SK-N-SH (cell line): Measurements from ENCODE around the gene PEX13. TPM values are rescaled to one million over a fixed set of nuclear protein-coding genes. Genes with fewer than 3 reads are reported as not detected.

Experiments
- CTCF ChIA-PET: fragments of 300-600, 350-600 bp; formaldehyde crosslinking; extraction: SDS; loops from one replicate; lab custom pipeline; 2021; lab: Yijun Ruan, JAX
- POLR2A ChIA-PET: fragments of 350-600 bp; sonication (Branson Sonifier 250); formaldehyde crosslinking; extraction: SDS; loops from one replicate; lab custom pipeline; 2020; ENCODE audit warnings: antibody characterized with exemption, inconsistent platforms; lab: Yijun Ruan, JAX
- DNase-seq: peaks from one replicate; pipeline ENCODE4 v3.0.0; 2012
- H2AFZ ChIP-seq: fragments of 200-600 bp; sonication (generic); 2 replicates; pipeline ENCODE4 v1.8.1; 2016; ENCODE audit warnings: antibody characterized with exemption, mild to moderate bottlenecking, low read depth
- H3F3A ChIP-seq: fragments of 200-600 bp; sonication (generic); replicated peaks from 2 replicates; pipeline ENCODE3; 2016; ENCODE audit warnings: antibody characterized with exemption, mild to moderate bottlenecking; ENCODE audit not compliant: insufficient read depth
- H3K27ac ChIP-seq, 2 experiments: fragments of 200-500 bp in 1 of 2; fragments of 200-600 bp in 1 of 2; sonication (Bioruptor generic) in 1 of 2; sonication (generic), shearing (Covaris generic) in 1 of 2; 2 replicates each; pipeline versions ENCODE4 v1.5.1 to v1.6.1; 2014 to 2016; ENCODE audit warnings: low read depth in 2 of 2, inconsistent platforms in 1 of 2, low read length in 1 of 2, mild to moderate bottlenecking in 1 of 2, mixed read lengths in 1 of 2
- H3K27me3 ChIP-seq: fragments of 200-600 bp; sonication (generic), shearing (Covaris generic); 2 replicates; pipeline ENCODE4 v1.6.1; 2016; ENCODE audit warnings: mixed run types; ENCODE audit not compliant: insufficient read depth
- H3K36me3 ChIP-seq, 2 experiments: fragments of 200-500 bp in 1 of 2; fragments of 200-600 bp in 1 of 2; sonication (Bioruptor generic) in 1 of 2; sonication (generic) in 1 of 2; replicated peaks in 1 of 2; 2 replicates each; pipeline versions ENCODE3 to v1.5.1; 2014 to 2016; ENCODE audit warnings: low read length in 1 of 2, mild to moderate bottlenecking in 1 of 2; ENCODE audit not compliant: insufficient read depth in 2 of 2, control insufficient read depth in 1 of 2
- H3K4me1 ChIP-seq, 2 experiments: fragments of 200-500 bp in 1 of 2; fragments of 200-600 bp in 1 of 2; sonication (Bioruptor generic) in 1 of 2; sonication (generic), shearing (Covaris generic) in 1 of 2; 2 replicates each; pipeline versions ENCODE4 v1.5.1 to v1.6.1; 2014 to 2016; ENCODE audit warnings: low read depth in 1 of 2, low read length in 1 of 2, mixed run types in 1 of 2; ENCODE audit not compliant: insufficient read depth in 2 of 2, control insufficient read depth in 1 of 2
- H3K4me2 ChIP-seq: fragments of 200-600 bp; sonication (generic), shearing (Covaris generic); 2 replicates; pipeline ENCODE4 v1.6.1; 2017; ENCODE audit warnings: mixed run types
- H3K4me3 ChIP-seq, 2 experiments: fragments of 200-500 bp in 1 of 2; fragments of 200-600 bp in 1 of 2; sonication (Bioruptor generic) in 1 of 2; sonication (generic), shearing (Covaris generic) in 1 of 2; 2 replicates each; pipeline versions ENCODE4 v1.5.1 to v1.8.1; 2014 to 2016; ENCODE audit warnings: low read depth in 2 of 2, inconsistent platforms in 1 of 2, low read length in 1 of 2, mild to moderate bottlenecking in 1 of 2, mixed read lengths in 1 of 2, moderate library complexity in 1 of 2
- H3K79me2 ChIP-seq: fragments of 200-600 bp; sonication (generic); 2 replicates; pipeline ENCODE4 v1.8.1; 2017; ENCODE audit warnings: mild to moderate bottlenecking; ENCODE audit not compliant: insufficient read depth
- H3K9ac ChIP-seq: fragments of 200-600 bp; sonication (generic); 2 replicates; pipeline ENCODE4 v1.6.1; 2017; ENCODE audit warnings: mixed run types
- H3K9me2 ChIP-seq: fragments of 200-600 bp; sonication (generic); 2 replicates; pipeline ENCODE4 v1.6.1; 2017; ENCODE audit warnings: mixed run types
- H3K9me3 ChIP-seq: fragments of 200-600 bp; sonication (generic); 2 replicates; pipeline ENCODE4 v1.6.1; 2017; ENCODE audit warnings: mixed run types, mild to moderate bottlenecking, moderate library complexity
- H4K20me1 ChIP-seq: fragments of 200-600 bp; sonication (generic); 2 replicates; pipeline ENCODE4 v1.6.1; 2017; ENCODE audit warnings: mild to moderate bottlenecking, mixed run types; ENCODE audit not compliant: insufficient read depth
- CHD2 ChIP-seq: fragments of 150-350 bp; IDR thresholded peaks from 2 replicates; pipeline ENCODE4 v1.6.1; 2018; ENCODE audit warnings: low read length; ENCODE audit not compliant: partially characterized antibody
- EP300 ChIP-seq, 2 experiments: IDR thresholded peaks; 2 replicates each; pipeline versions ENCODE4 v1.4.0 to v1.6.1; 2012; ENCODE audit warnings: borderline replicate concordance in 1 of 2, low read depth in 1 of 2, low read length in 1 of 2
- FOSL2 ChIP-seq: IDR thresholded peaks from 2 replicates; pipeline ENCODE4 v1.4.0; 2012; ENCODE audit warnings: low read depth, mild to moderate bottlenecking, moderate library complexity, borderline replicate concordance
- GABPA ChIP-seq: IDR thresholded peaks from 2 replicates; pipeline ENCODE4 v1.4.0; 2012; ENCODE audit warnings: low read depth, mild to moderate bottlenecking
- NFIC ChIP-seq: IDR thresholded peaks from 2 replicates; pipeline ENCODE4 v1.4.0; 2012; ENCODE audit warnings: borderline replicate concordance
- PBX3 ChIP-seq: IDR thresholded peaks from 2 replicates; pipeline ENCODE4; 2012
- RCOR1 ChIP-seq: fragments of 150-350 bp; IDR thresholded peaks from 2 replicates; pipeline ENCODE4 v1.6.1; 2017; ENCODE audit warnings: antibody characterized with exemption, low read length
- REST ChIP-seq: IDR thresholded peaks from 2 replicates; pipeline ENCODE4 v1.6.1; 2012; ENCODE audit warnings: mild to moderate bottlenecking, low read depth, low read length, moderate library complexity
- TAF1 ChIP-seq: IDR thresholded peaks from 2 replicates; pipeline ENCODE4 v1.6.1; 2012; ENCODE audit warnings: low read depth, mild to moderate bottlenecking, low read length, moderate library complexity, borderline replicate concordance
- TCF12 ChIP-seq: IDR thresholded peaks from 2 replicates; pipeline ENCODE4 v1.4.0; 2012
- YY1 ChIP-seq: IDR thresholded peaks from 2 replicates; pipeline ENCODE4 v1.4.0; 2012; ENCODE audit warnings: low read depth, mild to moderate bottlenecking
- ZBTB33 ChIP-seq: IDR thresholded peaks from 2 replicates; pipeline ENCODE4 v1.4.0; 2012; ENCODE audit warnings: low read depth, borderline replicate concordance
- WGBS: methylation state at CpG from one replicate; pipeline ENCODE4 v1.1.6; 2017; ENCODE audit warnings: low lambda C conversion rate; 5-methylcytosine and 5-hydroxymethylcytosine counted together
- polyA plus RNA-seq, 3 experiments: library from polyadenylated mRNA; depleted of rRNA; stranded (reverse); fragments of >200 nt; gene quantifications; 2 replicates each; pipeline ENCODE4 v1.2.3, GENCODE V29; 2012

Gene PEX13
- polyA plus RNA-seq, 1 of the 3 experiments (the other 2 are of a cell fraction): 10.3 TPM

- Histone ChIP-seq H3K4me3 (no peak overlapping the region), H3K27me3 (no peaks in the 10 kb centered on the region), H3K9me2 (no peaks in the 10 kb centered on the region; the same call in 1 of the 2 replicates), H3K36me3 (peaks cover 31 to 41% of the 10 kb centered on the region in 2 experiments), H3K9ac (no peak overlapping the region), H3K4me2 (no peak overlapping the region), H3K9me3 (no peaks in the 10 kb centered on the region; the same call in 1 of the 2 replicates), H3K79me2 (no peaks in the 10 kb centered on the region), H3K27ac (no peak overlapping the region), H3K4me1 (no peaks in the 10 kb centered on the region), H2AFZ (no peak overlapping the region), H4K20me1 (no peaks in the 10 kb centered on the region), H3F3A (peaks cover 8% of the 10 kb centered on the region)
- TF ChIP-seq NFIC (no peak), YY1 (no peak), FOSL2 (no peak), ZBTB33 (no peak), CHD2 (no peak), REST (no peak), TCF12 (no peak), GABPA (no peak), RCOR1 (no peak), EP300 (IDR thresholded peaks at IDR 0.05; ENCODE audit: borderline replicate concordance in 1 of 2, low read depth in 1 of 2, low read length in 1 of 2) (no peak), TAF1 (no peak), PBX3 (no peak)
- 93% methylated on average over 2 of the region's 2 CpGs for WGBS
- CTCF ChIA-PET: no interaction called here
- no peak for DNase-seq
- POLR2A ChIA-PET: no interaction called here
These were observed 27.7 kb downstream of the PEX13 start for GRCh38 chr2:61045226-61045625.
